ENCODE results near the gene OR14J1. TPM values are rescaled to one million over a fixed set of nuclear protein-coding genes. Genes with fewer than 3 reads are reported as not detected.
A peak's percentile ranks its signal among the peaks of the same experiment; 100 is the strongest.
"Not testable (repeated sequence)": the region's sequence is repeated elsewhere in the genome, so short reads cannot be mapped to it uniquely, and the experiment has no call there.

OR14J1 gene
- total RNA-seq, 4 donors from 2014 or later: not detected

GRCh38 chr6:29294499-29294914, 7.0 kb upstream of the OR14J1 start:
- Histone ChIP-seq H3K27ac (replicated peaks in 1 of 4) (peak overlapping the region in 1 of 4 donors; percentile 62), H3K4me1 (peaks cover 0 to 16% (median 5%) of the 10 kb centered on the region in 4 donors), H3K9me3 (no peaks in the 10 kb centered on the region), H3K4me3 (no peak overlapping the region), H3K36me3 (no peaks in the 10 kb centered on the region), H3K27me3 (no peaks in the 10 kb centered on the region)
- no peak for TF ChIP-seq POLR2A (IDR thresholded peaks at IDR 0.05; ENCODE audit: low read depth)
- TF ChIP-seq POLR2AphosphoS5 (IDR thresholded peaks at IDR 0.05): no peak
- 76% methylated on average over 1 of the region's 1 CpG for WGBS
- intact Hi-C loops (cut with DNase I): no loop called here
- DNase-seq (ENCODE audit: extremely low spot score): no peak

GRCh38 chr6:29295181-29295585, 6.3 kb upstream of the OR14J1 start:
- Histone ChIP-seq H3K27me3 (no peaks in the 10 kb centered on the region), H3K36me3 (no peaks in the 10 kb centered on the region), H3K4me3 (no peak overlapping the region), H3K9me3 (no peaks in the 10 kb centered on the region), H3K4me1 (peaks cover 0 to 16% (median 5%) of the 10 kb centered on the region in 4 donors), H3K27ac (replicated peaks in 1 of 4) (peak overlapping the region in 1 of 4 donors; percentile 62)
- 93% methylated on average over 5 of the region's 12 CpGs for WGBS
- no peak for DNase-seq (ENCODE audit: extremely low spot score)
- intact Hi-C loops (cut with DNase I): no loop called here
- TF ChIP-seq POLR2AphosphoS5 (IDR thresholded peaks at IDR 0.05) (no peak), POLR2A (IDR thresholded peaks at IDR 0.05; ENCODE audit: low read depth) (no peak), CTCF (IDR thresholded peaks at IDR 0.05) (no peak), EP300 (IDR thresholded peaks at IDR 0.05) (no peak)

GRCh38 chr6:29295623-29296022, 5.9 kb upstream of the OR14J1 start:
- WGBS: 100% methylated on average over 2 of the region's 7 CpGs
- Histone ChIP-seq H3K4me1 (peaks cover 0 to 16% (median 5%) of the 10 kb centered on the region in 4 donors), H3K36me3 (no peaks in the 10 kb centered on the region), H3K27ac (replicated peaks in 1 of 4) (peak overlapping the region in 1 of 4 donors; percentile 62), H3K27me3 (no peaks in the 10 kb centered on the region), H3K4me3 (no peak overlapping the region), H3K9me3 (no peaks in the 10 kb centered on the region)
- no peak for DNase-seq (ENCODE audit: extremely low spot score)
- intact Hi-C loops (cut with DNase I): no loop called here
- TF ChIP-seq POLR2AphosphoS5 (IDR thresholded peaks at IDR 0.05) (no peak), CTCF (IDR thresholded peaks at IDR 0.05) (no peak), EP300 (IDR thresholded peaks at IDR 0.05) (no peak), POLR2A (IDR thresholded peaks at IDR 0.05; ENCODE audit: low read depth) (no peak)

GRCh38 chr6:29319931-29320330, 18.4 kb downstream of the OR14J1 start:
- DNase-seq (ENCODE audit: extremely low spot score): no peak
- intact Hi-C loops (cut with DNase I): no loop called here
- Histone ChIP-seq H3K9me3 (no peaks in the 10 kb centered on the region), H3K27me3 (no peaks in the 10 kb centered on the region), H3K4me1 (no peaks in the 10 kb centered on the region), H3K27ac (replicated peaks in 1 of 4) (no peak overlapping the region), H3K4me3 (no peak overlapping the region), H3K36me3 (no peaks in the 10 kb centered on the region)
- TF ChIP-seq POLR2A (IDR thresholded peaks at IDR 0.05; ENCODE audit: low read depth): no peak
- TF ChIP-seq CTCF (IDR thresholded peaks at IDR 0.05): no peak
- no peak for TF ChIP-seq EP300 (IDR thresholded peaks at IDR 0.05)
- TF ChIP-seq POLR2AphosphoS5 (IDR thresholded peaks at IDR 0.05): no peak
- WGBS: 84% methylated on average over 2 of the region's 2 CpGs

GRCh38 chr6:29323332-29323731, 21.8 kb downstream of the OR14J1 start:
- H3K36me3 ChIP-seq; H3K27ac ChIP-seq (replicated peaks in 1 of 4); H3K4me3 ChIP-seq; DNase-seq (ENCODE audit: extremely low spot score); H3K9me3 ChIP-seq; H3K27me3 ChIP-seq; H3K4me1 ChIP-seq; intact Hi-C loops (cut with DNase I): not testable (repeated sequence)

GRCh38 chr6:29325777-29326176, 24.3 kb downstream of the OR14J1 start:
- no peaks in the 10 kb centered on the region for H3K36me3 ChIP-seq
- TF ChIP-seq EP300 (IDR thresholded peaks at IDR 0.05): no peak
- no peak for TF ChIP-seq POLR2A (IDR thresholded peaks at IDR 0.05; ENCODE audit: low read depth)
- no peak for TF ChIP-seq CTCF (IDR thresholded peaks at IDR 0.05)
- no peak for TF ChIP-seq POLR2AphosphoS5 (IDR thresholded peaks at IDR 0.05)

More at GRCh38 chr6:29325777-29326176, 24.3 kb downstream of the OR14J1 start:
- no peak for DNase-seq (ENCODE audit: extremely low spot score)
- H3K27me3 ChIP-seq: no peaks in the 10 kb centered on the region
- WGBS: 66% methylated on average over 4 of the region's 4 CpGs
- H3K4me3 ChIP-seq: no peak overlapping the region
- no peak overlapping the region for H3K27ac ChIP-seq (replicated peaks in 1 of 4)
- H3K4me1 ChIP-seq: no peaks in the 10 kb centered on the region
- intact Hi-C loops (cut with DNase I): no loop called here
- no peaks in the 10 kb centered on the region for H3K9me3 ChIP-seq
